Muscle layer of duodenum (tissue), 2 donors: ENCODE data around the gene MYZAP.

Experiments used
- H3K27ac ChIP-seq: one replicate; pipeline ENCODE4 v1.7.0; 2013; ENCODE audit warnings: mild to moderate bottlenecking, low read length
- H3K27me3 ChIP-seq: one replicate; pipeline ENCODE4 v1.7.0; 2013; ENCODE audit warnings: low read depth, mild to moderate bottlenecking, control low read depth, low read length
- H3K36me3 ChIP-seq, 2 donors: one replicate each; pipeline ENCODE4 v1.7.0; 2013; ENCODE audit warnings: low read length in 2 of 2, control low read depth in 1 of 2, mild to moderate bottlenecking in 1 of 2; ENCODE audit not compliant: insufficient read depth in 2 of 2, control insufficient read depth in 1 of 2
- H3K4me1 ChIP-seq, 2 donors: one replicate each; pipeline ENCODE4 v1.7.0; 2013; ENCODE audit warnings: low read length in 2 of 2, mild to moderate bottlenecking in 2 of 2, control low read depth in 1 of 2, moderate library complexity in 1 of 2; ENCODE audit not compliant: insufficient read depth in 2 of 2, control insufficient read depth in 1 of 2
- H3K4me3 ChIP-seq, 2 donors: one replicate each; pipeline ENCODE4 v1.7.0; 2013; ENCODE audit warnings: low read length in 2 of 2, low read depth in 1 of 2, mild to moderate bottlenecking in 1 of 2
- H3K9me3 ChIP-seq, 2 donors: one replicate each; pipeline ENCODE4 v1.7.0; 2013; ENCODE audit warnings: low read length in 2 of 2, control low read depth in 1 of 2, mild to moderate bottlenecking in 1 of 2; ENCODE audit not compliant: control insufficient read depth in 1 of 2
- donor health status: healthy.

MYZAP gene

GRCh38 chr15:57563416-57563815, 28.3 kb upstream of the MYZAP start:
- no peaks in the 10 kb centered on the region for H3K4me1 ChIP-seq
- H3K27ac ChIP-seq, result no peak overlapping the region
- H3K27me3 ChIP-seq, result no peaks in the 10 kb centered on the region

GRCh38 chr15:57565311-57565710, 26.4 kb upstream of the MYZAP start:
- Histone ChIP-seq H3K27ac (no peak overlapping the region), H3K4me1 (no peaks in the 10 kb centered on the region)

More at GRCh38 chr15:57563416-57563815, 28.3 kb upstream of the MYZAP start:
- Histone ChIP-seq H3K9me3 (no peaks in the 10 kb centered on the region), H3K36me3 (no peaks in the 10 kb centered on the region), H3K4me3 (no peak overlapping the region)

DNA sequence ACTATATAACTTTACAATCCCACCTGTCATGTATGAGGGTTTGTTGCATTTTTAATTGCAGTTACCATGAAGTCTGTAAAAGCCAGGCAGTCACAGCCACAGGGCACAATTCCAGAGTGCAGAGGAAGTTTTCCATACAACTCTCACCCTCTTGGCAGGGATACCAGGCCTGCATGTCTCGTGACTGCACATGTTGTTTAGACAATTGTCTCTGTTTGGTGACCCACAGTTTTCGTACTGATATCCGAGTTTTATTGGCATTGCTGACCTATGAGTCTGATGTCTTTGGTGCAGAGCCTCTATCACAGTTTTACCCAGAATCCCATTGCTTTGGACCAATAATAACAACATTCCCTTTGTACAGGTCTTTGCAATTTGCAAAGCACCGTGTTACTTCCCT, 24.9 kb upstream of the MYZAP start:
- no peak overlapping the region for H3K27ac ChIP-seq
- H3K9me3 ChIP-seq, result no peaks in the 10 kb centered on the region
- no peaks in the 10 kb centered on the region for H3K27me3 ChIP-seq
- H3K4me1 ChIP-seq, result no peaks in the 10 kb centered on the region
- no peak overlapping the region for H3K4me3 ChIP-seq
- H3K36me3 ChIP-seq, result no peaks in the 10 kb centered on the region

More at GRCh38 chr15:57565311-57565710, 26.4 kb upstream of the MYZAP start:
- Histone ChIP-seq H3K27me3 (no peaks in the 10 kb centered on the region), H3K4me3 (no peak overlapping the region), H3K9me3 (no peaks in the 10 kb centered on the region), H3K36me3 (no peaks in the 10 kb centered on the region)

DNA sequence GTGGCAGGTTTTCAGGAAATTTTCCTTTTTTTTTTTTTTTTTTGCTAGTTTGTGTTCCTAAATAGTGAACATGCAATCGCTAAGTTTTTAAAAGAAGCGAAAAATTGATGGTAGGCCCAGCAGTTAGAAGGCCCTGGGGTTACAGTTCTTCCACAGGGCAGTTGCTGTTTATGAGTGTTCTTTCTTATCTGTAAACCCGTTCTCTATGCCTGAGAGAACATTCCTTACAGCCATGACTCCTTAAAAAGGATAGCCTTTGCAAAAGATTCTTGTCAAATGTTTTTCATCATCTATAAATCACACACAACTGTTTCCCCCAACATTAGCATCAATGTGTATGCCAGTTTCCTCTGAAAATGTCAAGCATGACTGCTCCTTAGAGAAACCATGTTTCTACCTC, 23.8 kb upstream of the MYZAP start:
- Histone ChIP-seq H3K27ac (no peak overlapping the region), H3K4me3 (no peak overlapping the region), H3K27me3 (no peaks in the 10 kb centered on the region), H3K4me1 (no peaks in the 10 kb centered on the region), H3K9me3 (no peaks in the 10 kb centered on the region), H3K36me3 (no peaks in the 10 kb centered on the region)

DNA sequence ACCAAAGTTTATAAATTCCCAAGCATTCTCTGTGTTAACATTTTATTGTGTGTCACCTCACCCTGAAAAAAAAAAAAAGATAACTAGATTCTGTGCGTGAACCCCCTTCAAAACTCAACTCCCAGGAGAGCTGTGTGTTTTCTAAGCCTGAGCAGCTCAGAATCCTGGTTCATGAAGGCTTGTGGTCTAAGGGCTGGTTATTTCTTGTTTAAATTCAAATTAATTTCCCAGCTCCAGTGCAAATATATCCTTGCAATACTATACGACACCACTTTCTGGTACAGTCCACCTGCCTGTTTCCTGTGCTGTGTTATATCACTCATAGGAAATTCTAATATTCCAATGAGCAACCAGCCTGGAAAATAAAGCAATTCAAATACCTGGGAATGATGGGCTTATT, 23.4 kb upstream of the MYZAP start:
- Histone ChIP-seq H3K9me3 (no peaks in the 10 kb centered on the region), H3K4me3 (no peak overlapping the region), H3K27me3 (no peaks in the 10 kb centered on the region), H3K27ac (no peak overlapping the region), H3K4me1 (no peaks in the 10 kb centered on the region), H3K36me3 (no peaks in the 10 kb centered on the region)

DNA sequence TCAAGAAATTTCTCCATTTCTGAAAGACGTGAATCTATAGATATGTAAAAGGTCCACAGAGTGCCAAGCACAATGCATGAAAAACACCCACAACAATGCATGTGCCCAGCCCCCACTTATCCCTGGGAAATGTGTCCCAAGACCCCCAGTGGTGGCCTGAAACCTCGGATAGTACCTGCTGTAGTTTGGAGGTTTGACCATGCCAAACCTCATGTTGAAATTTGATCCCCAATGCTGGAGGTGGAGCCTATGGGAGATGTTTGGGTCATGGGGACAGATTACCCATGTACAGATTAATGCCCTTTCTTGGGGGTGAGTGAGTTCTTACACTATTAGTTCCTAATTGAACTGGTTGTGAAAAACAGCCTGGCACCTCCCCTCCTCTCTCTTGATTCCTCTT, 21.4 kb upstream of the MYZAP start:
- Histone ChIP-seq H3K36me3 (no peaks in the 10 kb centered on the region), H3K27ac (no peak overlapping the region), H3K27me3 (no peaks in the 10 kb centered on the region), H3K4me1 (no peaks in the 10 kb centered on the region), H3K9me3 (no peaks in the 10 kb centered on the region), H3K4me3 (no peak overlapping the region)

GRCh38 chr15:57570994-57571393, 20.7 kb upstream of the MYZAP start:
- Histone ChIP-seq H3K27ac (no peak overlapping the region), H3K4me3 (no peak overlapping the region), H3K36me3 (no peaks in the 10 kb centered on the region), H3K9me3 (no peaks in the 10 kb centered on the region), H3K4me1 (no peaks in the 10 kb centered on the region), H3K27me3 (no peaks in the 10 kb centered on the region)

GRCh38 chr15:57571725-57572124, 20.0 kb upstream of the MYZAP start:
- no peaks in the 10 kb centered on the region for H3K27me3 ChIP-seq
- no peaks in the 10 kb centered on the region for H3K4me1 ChIP-seq
- no peaks in the 10 kb centered on the region for H3K9me3 ChIP-seq
- H3K36me3 ChIP-seq, result no peaks in the 10 kb centered on the region
- H3K4me3 ChIP-seq, result no peak overlapping the region
- H3K27ac ChIP-seq, result no peak overlapping the region

DNA sequence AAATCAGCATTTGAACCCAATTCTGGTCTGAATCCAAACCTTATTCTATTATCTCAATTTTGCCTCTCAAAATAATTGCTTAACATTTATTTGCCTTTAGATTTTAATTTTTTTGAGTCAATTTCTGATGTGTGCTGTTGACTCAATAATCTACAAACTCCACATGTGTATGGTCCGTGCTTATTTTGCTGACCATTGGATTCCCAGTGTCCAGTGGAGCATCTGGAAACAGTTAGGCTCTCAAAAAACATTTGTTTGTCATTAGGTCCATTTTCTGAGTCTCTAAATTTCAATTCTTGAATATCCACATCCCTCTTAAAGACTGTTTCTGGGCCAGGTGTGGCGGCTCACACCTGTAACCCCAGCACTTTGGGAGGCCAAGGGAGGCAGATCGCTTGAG, 19.2 kb upstream of the MYZAP start:
- Histone ChIP-seq H3K4me3 (no peak overlapping the region), H3K27me3 (no peaks in the 10 kb centered on the region), H3K27ac (no peak overlapping the region), H3K4me1 (no peaks in the 10 kb centered on the region), H3K9me3 (no peaks in the 10 kb centered on the region), H3K36me3 (no peaks in the 10 kb centered on the region)

- H3K27me3 ChIP-seq, result no peaks in the 10 kb centered on the region
- no peak overlapping the region for H3K4me3 ChIP-seq
- no peaks in the 10 kb centered on the region for H3K36me3 ChIP-seq
- H3K27ac ChIP-seq, result no peak overlapping the region
- no peaks in the 10 kb centered on the region for H3K4me1 ChIP-seq
- no peaks in the 10 kb centered on the region for H3K9me3 ChIP-seq
Measured at GRCh38 chr15:57573151-57573550, 18.6 kb upstream of the MYZAP start.

- Histone ChIP-seq H3K36me3 (no peaks in the 10 kb centered on the region), H3K27me3 (no peaks in the 10 kb centered on the region), H3K9me3 (no peaks in the 10 kb centered on the region), H3K4me1 (no peaks in the 10 kb centered on the region), H3K4me3 (no peak overlapping the region), H3K27ac (no peak overlapping the region)
Measured at GRCh38 chr15:57575363-57575762, 16.3 kb upstream of the MYZAP start.

GRCh38 chr15:57578288-57578900, 13.3 kb upstream of the MYZAP start:
- no peaks in the 10 kb centered on the region for H3K27me3 ChIP-seq
- no peak overlapping the region for H3K27ac ChIP-seq
- H3K9me3 ChIP-seq, result peaks cover 0 to 8% of the 10 kb centered on the region in 2 donors
- no peak overlapping the region for H3K4me3 ChIP-seq
- no peaks in the 10 kb centered on the region for H3K36me3 ChIP-seq
- no peaks in the 10 kb centered on the region for H3K4me1 ChIP-seq
